HG03442 (cell line): ENCODE measurements around the gene OARD1.

Experiments
- ATAC-seq: cut with Tn5 transposase; IDR thresholded peaks from one replicate; pipeline ENCODE4 v1.9.1; 2021; ENCODE audit warnings: mild to moderate bottlenecking, moderate library complexity; ENCODE audit not compliant: unreplicated experiment

The OARD1 gene

GRCh38 chr6:41075651-41076626, 3.8 kb upstream of the OARD1 start:
- ATAC-seq = no peak

GRCh38 chr6:41074692-41075436, 2.7 kb upstream of the OARD1 start:
- no peak for ATAC-seq

- ATAC-seq = no peak
Observed at GRCh38 chr6:41073968-41074691, 2.0 kb upstream of the OARD1 start.

- peak; percentile 19 for ATAC-seq
Observed at GRCh38 chr6:41073203-41073967, 1.2 kb upstream of the OARD1 start.

- peak; percentile 57 for ATAC-seq
Observed at GRCh38 chr6:41072836-41073202, 663 bp upstream of the OARD1 start, which contains the start of gene NFYA. Gene NFYA (plus strand): TSS chr6:41072974. CDS start chr6:41079090, 6,116 bp downstream.

GRCh38 chr6:41071501-41071922, 644 bp downstream of the OARD1 start:
- ATAC-seq = no peak

- no peak for ATAC-seq
Observed at GRCh38 chr6:41066867-41067304, 5.3 kb downstream of the OARD1 start.

- ATAC-seq = no peak
Observed at GRCh38 chr6:41065550-41066026, 6.6 kb downstream of the OARD1 start.

GRCh38 chr6:41064841-41065240, 7.3 kb downstream of the OARD1 start:
- ATAC-seq = no peak

- ATAC-seq = no peak
Observed at GRCh38 chr6:41063884-41064285, 8.3 kb downstream of the OARD1 start.

GRCh38 chr6:41062056-41062455, 10.1 kb downstream of the OARD1 start:
- no peak for ATAC-seq

- no peak for ATAC-seq
Observed at GRCh38 chr6:41061196-41061726, 10.9 kb downstream of the OARD1 start.

- no peak for ATAC-seq
Observed at GRCh38 chr6:41059556-41059955, 12.6 kb downstream of the OARD1 start.

GRCh38 chr6:41058783-41059181, 13.4 kb downstream of the OARD1 start:
- no peak for ATAC-seq

GRCh38 chr6:41056768-41057490, 15.2 kb downstream of the OARD1 start:
- ATAC-seq = no peak

GRCh38 chr6:41055149-41055548, 17.0 kb downstream of the OARD1 start:
- no peak for ATAC-seq

GRCh38 chr6:41054511-41054910, 17.6 kb downstream of the OARD1 start:
- ATAC-seq = no peak

GRCh38 chr6:41053041-41053440, 19.1 kb downstream of the OARD1 start, which contains the start of gene APOBEC2:
Gene APOBEC2 (plus strand): TSS chr6:41053202. CDS start chr6:41053348, 146 bp downstream.
- ATAC-seq = no peak

GRCh38 chr6:41051873-41052272, 20.3 kb downstream of the OARD1 start:
- ATAC-seq = no peak
